CD4-positive, alpha-beta T cell treated with Interferon gamma for 1 hour (primary cell): ENCODE measurements around the gene LKAAEAR1.

Experiments used
- DNase-seq: peaks from one replicate; pipeline ENCODE4 v3.0.0-alpha.2; 2020

The LKAAEAR1 gene

DNA sequence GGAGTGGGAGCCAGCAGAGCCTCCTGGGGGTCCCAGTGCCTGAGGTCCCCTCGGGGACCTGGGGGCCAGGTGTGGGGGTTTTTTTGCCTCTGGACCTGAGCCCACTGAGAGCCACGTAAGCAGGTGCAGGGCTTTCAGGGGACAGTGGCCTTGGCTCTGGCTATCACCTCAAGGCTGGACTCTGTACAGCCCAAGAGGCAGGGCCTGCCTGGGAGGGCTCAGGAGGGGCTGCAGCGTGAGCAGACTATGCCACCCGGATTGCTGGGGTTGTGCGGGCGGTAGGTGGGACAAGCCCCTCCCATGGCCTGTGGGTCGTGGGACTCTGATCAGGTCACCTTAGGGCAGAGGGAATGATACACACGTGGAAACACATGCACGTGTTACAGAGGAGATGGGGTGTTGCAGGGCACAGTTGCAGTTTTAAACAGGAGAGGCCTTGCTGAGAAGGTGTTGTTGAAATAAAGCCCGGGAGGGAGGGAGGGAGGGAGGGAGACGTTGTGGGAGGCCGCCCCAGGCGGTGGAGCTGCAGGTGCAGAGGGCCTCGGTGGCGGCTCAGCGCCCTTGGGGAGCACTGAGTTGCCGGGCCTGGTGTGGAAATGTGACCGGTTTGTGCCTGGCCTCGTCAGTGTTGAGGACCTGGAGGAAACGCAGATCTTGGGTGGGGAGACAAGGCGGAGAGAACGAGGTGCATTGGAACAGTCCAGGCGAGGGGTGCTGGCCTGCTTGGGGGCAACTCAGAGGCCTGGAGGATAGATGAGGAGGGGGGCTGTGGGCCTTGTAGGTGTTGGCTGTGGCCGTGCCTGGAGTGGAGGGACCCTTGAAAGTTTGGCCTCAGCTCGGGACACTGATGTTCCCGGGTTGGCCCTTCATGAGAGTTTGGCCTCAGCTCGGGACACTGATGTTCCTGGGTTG is 18.9 kb downstream of the LKAAEAR1 start:
- no peak for DNase-seq

DNA sequence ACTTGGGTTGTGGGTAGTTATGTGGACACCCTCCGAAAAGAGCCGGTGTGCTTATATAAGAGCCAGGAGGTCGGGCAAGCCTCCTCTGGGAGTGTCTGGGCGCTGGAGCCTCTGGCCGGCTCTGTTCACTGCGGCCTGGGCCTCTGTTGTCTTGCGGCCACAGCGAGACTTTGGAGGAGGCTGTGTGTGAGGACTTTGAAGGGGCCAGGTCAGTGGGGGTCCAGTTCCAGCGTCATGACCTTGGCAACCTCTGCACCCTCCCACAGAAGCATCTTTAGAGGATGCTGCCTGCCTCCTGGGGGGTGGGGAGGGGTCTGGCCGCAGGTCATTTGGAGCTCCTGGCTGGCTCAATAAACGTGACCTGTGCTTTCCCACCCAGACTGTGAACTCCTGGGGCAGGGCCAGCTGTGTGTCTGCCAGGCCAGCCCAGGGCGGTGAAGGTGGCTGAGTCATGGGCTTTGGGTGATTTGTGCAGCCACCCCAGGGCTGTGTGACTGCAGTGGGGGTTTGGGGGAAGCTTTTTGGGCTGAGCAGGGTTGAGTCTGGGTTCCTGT is 20.0 kb downstream of the LKAAEAR1 start:
- DNase-seq: no peak

DNA sequence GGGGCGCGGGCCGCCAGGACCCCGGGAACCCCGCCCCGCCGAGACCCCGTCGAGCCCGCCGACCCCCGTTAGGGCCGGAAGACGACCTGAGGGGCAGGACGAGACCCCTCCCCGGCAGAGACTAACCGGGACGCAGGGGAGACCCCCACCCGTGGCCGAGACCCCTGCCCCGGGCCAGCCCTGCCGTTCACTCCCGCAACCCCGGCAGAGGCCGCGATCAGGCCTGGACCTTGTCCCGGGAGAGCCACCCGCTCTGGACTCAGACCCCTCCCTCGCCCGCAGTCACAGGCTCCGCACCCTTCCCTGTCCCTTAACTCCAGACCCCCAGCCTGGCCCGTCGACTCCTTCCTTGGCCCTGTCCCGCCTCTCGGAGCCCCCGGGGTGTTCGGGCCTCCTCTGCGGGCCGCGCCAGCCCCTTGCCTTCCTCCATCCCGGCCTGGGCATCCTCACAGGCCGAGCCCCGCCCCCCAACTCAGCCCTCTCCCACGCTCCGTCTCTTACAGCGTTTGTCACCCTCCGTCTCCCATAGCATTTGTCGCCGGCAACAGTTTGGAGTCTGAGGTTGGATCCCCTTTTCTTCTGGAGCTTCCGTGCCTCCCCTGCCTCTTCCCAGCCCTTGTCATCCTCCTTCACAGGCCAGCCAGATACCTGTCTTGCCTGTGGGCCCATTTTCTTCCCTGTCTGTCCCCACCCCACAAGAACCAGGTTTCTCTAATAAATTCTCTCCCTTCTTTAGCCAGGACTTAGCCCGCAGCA is 20.6 kb downstream of the LKAAEAR1 start:
- DNase-seq: no peak

DNA sequence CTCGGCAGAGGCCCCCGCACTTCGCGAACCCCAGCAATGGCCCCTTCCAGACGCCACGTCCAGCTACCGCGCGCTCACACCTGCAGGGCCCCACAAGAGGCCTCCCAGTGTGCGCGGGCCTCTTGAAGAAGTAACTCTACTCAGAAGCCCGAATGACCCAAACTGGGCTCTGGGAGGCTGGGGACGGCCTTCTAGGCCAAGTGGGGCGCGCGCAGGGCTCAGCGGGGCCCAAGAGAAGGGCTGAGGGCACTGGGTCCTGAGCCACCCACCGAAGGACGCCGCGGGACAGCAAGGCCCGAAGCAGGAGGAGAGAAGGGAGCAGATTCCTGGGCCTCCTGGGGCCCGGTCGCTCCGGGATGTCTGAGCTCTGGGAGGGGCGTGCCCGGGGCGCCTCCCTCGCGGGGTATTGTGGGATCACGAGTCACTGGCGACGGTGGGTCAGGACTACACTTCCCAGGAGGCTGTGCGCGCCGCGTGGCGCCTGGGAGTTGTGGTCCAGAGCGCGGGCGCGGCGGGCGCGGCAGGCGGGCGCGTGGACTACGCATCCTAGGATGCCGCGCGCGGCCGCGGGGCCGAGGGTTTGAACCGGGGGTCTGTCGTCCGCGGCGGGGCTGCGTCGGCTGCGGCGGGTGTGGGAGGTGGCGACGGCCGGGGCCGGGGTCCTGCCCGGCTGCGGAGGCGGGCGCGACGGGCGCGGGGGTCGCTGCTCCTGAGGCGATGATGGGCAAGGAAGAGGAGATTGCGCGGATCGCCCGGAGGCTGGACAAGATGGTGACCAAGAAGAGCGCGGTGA is 21.4 kb downstream of the LKAAEAR1 start, which contains the start of gene TCEA2:
Gene TCEA2, plus strand, starts transcription at position 603 of the 793 bp plus-strand sequence. Its CDS starts 115 bp downstream, at position 718.
- peak; percentile 91 for DNase-seq

DNA sequence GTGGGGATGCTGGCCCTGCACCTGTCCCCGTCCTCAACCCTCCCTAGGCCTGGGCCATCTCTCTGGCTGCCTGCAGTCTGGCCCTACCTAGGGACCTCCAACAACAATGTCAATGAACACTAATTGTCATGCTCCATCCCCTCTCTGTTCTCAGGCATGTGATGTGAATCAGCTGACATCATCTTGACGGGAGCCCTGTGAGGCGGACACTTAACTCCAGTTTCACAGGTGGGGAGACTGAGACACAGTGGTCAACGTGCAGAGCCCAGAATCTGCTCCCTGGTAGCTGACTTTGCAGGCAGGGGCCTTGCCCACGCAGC is 22.0 kb downstream of the LKAAEAR1 start:
- no peak for DNase-seq

DNA sequence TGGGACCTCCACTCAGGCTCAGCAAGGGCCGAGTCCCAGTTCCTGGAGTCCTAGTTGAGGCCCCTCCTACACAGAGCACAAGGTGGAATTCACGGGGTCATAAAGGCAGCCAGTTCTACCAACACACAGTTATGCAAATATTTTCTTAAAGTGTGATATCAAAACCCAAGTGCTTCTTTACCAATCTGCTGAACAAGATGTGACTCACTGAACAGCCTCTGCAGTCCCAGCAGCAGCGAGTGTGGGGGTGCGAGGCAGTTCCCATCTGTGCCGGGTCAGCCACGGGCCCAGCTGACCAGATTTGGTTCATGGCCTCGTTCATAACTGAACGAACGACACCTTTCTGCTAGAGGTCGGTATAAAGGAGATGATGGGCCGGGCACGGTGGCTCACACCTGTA is 25.7 kb downstream of the LKAAEAR1 start:
- DNase-seq: no peak

DNA sequence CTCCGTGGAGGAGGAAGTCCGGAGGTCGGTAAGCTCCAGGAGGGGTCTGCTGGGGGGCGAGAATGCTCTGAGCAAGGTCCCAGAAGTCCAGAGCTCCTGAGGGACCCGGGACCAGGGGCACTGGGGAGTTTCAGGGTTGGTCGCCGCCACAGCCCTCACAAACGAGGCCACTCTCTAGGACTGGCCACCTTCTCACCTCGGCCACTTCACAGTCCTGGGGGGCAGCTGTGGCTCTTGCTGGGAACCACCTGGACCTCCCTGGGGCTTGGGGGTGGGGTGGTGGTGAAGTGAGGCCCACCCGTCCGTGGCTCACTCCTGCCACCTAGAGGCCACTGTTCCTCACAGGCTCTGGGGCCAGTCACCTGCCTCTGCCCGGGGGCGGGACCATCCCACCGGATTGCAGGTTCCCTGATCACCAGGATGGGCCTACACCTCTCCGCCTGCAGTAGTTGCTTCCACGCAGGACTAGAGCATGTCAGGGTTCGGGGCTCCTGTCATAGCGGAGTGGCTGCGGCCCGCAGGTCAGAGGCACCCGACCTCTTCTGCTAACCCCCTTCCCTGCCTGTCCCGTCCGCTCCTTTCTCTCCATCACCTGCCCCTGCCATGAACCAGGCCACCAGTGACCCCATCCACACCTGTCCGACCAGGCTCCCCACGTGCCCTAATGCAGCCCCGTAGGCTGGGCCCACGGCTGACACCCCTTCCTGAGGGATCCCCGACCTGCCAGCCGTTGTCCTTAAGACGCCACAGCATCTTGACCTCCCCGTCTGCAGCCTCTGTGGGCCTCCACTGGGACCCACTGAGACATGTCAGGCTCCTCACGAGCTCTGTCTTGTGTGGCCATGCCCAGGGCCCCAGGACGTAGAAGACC is 26.3 kb downstream of the LKAAEAR1 start:
- DNase-seq: peak; percentile 71

DNA sequence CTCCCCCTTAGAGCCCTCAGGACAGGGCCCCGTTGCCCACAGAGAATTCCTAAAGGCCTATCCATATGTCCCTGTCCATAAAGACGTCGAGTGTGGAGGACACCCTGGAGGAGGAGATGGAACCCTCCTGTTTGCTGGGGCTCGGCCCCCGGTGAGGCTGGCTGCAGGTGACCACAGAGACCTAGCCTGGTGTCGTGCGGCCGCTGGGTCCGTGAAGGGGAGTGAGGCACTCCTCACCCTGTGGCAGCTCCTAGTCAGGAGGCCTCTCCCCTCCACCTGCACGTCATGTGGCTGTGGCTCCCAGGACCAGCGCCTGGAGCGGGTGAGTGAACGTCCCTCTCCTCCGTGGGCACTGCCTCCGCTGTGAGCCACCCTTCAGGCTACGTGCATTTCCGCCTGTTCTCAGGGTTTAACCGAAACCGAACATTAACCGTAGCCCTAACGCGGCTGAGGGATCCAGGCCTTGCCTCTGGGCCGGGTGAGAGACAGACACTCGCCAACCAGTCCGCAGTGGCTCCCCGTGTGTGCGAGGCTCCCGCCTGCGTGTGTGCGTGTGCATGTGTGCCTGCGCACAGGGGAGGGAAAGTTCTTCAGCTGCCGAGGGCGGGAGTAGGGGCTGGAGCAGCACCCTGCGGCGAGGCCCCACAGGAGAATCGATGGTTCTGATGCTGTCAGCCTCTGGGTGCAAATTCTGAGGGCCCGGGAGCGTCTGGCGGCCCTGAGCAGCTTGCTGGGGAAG is 27.1 kb downstream of the LKAAEAR1 start:
- no peak for DNase-seq

DNA sequence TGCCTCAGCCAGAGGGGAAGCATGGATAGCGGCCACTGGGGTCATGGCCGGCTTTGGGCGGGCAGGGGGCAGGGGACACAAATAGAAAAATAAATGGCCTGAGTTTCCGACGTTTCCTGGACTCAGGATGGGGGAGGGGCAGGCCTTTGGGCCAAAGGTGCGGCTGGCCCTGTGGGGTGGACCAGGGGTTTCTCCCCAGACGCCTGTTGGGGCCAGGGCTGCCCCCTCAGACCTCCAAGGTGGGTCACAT is 27.6 kb downstream of the LKAAEAR1 start:
- DNase-seq: no peak

DNA sequence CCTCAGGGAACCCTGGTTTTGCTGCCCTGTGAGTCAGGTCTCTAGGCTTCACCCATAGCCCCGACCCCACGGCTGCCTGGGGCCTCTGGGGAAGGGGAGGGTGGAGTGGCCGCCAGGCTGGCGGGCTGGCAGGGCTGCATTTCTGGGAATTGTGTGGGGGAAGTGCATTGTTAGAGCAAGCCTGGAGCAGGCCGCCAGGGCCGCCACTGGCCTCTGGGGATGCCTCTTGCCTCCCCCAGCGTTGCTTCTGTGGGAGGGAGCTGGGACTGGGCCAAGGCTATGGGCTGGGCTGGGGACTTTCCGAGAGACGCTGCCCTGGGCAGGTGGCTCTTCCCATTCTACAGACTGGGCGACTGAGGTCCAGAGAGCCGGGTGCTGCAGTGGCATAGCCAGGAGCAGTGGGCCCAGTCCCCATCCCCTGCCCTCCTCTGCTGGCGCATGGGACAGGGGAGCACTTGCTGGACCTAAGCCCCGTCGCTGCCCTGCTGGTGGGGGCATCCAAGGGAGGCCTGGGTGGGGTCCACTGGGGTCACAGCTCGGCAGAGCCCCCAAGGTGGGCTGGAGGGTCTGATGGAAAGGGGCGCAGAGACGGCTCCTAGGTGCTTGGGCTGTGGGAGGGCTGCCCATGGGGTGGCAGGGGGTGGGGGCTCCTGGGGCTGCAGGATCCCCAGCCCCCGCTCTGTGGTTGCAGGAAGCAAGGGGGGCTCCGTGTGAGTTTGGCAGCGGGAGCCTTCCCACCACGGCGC is 28.1 kb downstream of the LKAAEAR1 start:
- DNase-seq: no peak

DNA sequence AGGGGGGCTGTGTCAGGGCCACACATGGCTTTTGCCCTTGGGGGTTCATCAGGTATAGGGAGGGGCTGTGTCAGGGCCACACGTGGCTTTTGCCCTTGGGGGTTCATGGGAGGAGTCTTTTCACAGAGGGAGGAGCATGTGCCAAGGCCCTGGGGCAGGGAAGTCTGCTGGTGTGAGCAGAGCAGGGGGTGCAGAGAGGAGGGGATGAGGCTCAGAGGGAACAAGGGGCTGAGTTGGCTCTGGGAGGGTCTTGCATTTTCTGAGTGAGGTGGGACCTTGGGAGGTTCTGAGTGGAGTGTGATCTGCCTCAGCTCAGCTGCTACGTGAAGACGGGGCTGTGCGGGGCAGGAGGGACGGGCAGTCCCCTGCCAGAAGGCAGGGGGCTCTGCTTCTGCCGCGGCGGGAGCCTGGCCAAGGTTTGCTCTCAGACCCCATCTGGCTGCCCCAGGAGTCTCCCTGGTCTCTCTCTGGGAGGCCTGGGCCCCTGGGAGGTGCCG is 28.8 kb downstream of the LKAAEAR1 start:
- no peak for DNase-seq

DNA sequence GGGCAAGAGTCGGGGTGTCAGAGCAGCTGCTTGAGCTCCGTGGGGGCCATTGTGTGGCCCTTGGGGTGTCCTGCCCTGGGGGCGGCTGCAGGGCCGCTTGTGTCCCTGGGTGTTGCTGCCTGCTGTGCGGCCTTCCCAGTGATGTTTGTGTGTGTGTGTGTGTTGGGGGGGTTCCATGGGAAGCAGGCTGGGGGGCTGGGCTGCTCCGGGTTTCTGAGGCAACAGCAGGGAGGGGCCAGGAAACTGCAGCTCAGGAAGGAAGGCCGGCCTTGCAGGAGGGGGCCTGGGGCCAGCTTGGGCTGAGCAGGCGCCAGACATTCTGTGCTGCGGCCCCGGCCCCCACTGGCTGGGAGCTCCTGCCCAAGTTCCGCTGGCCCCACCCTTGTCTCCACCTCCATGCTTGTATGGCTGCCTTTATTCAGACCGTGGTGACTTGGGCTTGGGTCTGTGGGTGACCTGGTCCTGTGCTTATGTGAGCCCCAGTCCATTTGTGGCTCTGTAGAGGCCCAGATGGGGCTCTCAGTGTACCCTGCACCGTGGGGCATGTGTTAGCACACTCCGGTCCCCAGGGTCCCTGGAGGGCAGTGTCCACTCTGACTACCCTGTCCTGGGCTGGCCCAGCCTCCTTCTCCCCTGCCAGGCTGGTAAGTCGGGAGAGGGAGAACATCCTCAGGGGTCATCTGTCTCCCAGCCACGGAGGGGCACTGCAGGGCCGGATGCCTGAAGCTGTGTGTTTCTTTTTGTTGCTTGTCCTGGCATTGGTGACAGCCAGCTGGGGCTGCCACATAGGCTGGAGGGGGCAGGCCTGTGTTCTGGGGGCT is 30.1 kb downstream of the LKAAEAR1 start:
- no peak for DNase-seq

DNA sequence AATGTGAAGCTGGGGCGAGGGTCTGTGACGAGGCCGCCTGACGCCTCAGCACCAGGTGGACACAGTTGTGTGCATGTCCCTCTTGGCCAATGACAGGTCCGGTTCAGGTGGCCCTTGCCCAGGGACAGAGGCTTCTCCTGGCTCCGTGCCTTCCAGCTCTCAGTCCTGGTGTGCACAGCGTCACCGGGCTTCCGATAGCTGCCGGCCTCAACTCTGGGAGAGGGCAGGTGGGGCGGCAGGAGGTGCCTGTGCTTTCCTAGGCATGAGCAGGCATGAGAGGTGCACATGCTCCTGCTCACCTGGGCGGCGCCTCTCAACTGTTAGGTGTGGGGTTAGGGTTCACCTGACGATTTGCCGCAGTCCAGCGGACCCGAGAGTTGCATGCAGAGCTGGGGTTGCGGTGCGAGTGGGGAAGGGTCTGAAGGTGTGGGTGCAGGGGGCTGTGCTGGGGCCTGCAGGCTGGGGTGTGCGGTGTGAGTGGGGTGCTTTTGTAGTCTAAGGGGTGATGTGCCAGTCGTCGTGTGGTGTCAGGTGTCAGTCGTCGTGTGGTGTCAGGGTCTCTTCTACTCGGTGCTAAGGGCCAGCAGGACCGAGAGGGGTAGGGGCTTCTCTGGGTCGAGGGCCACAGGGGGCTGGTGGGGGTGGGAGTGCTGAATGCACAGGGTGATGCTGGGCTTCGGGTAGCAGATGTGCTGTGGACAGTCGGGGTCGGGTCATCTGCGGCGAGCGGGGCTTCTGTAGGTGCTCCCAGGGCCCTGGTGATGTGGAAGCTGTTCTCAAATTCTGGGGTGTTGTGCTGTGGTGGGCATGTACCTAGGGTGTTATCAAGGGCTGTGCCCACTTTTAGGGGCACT is 31.0 kb downstream of the LKAAEAR1 start:
- no peak for DNase-seq

DNA sequence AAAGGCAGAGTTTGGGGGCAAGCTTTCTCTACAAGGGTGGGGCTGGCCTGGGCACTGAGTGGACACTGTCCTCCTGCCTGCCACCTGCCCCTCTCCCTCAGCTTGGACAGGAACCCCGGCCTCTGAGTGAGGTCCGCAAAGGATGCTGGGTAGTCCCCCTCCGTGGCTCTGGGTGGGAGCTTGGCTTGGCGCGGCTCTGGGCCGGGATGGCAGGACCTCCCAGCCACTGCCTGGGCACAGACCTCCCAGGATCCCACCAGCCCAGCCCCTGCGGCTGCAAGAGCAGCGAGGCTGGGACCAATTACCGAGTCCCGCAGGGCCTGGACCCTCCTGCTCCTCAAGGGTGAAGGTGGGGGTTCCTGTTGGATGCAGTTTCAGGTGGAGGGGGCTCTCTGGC is 31.9 kb downstream of the LKAAEAR1 start:
- no peak for DNase-seq

DNA sequence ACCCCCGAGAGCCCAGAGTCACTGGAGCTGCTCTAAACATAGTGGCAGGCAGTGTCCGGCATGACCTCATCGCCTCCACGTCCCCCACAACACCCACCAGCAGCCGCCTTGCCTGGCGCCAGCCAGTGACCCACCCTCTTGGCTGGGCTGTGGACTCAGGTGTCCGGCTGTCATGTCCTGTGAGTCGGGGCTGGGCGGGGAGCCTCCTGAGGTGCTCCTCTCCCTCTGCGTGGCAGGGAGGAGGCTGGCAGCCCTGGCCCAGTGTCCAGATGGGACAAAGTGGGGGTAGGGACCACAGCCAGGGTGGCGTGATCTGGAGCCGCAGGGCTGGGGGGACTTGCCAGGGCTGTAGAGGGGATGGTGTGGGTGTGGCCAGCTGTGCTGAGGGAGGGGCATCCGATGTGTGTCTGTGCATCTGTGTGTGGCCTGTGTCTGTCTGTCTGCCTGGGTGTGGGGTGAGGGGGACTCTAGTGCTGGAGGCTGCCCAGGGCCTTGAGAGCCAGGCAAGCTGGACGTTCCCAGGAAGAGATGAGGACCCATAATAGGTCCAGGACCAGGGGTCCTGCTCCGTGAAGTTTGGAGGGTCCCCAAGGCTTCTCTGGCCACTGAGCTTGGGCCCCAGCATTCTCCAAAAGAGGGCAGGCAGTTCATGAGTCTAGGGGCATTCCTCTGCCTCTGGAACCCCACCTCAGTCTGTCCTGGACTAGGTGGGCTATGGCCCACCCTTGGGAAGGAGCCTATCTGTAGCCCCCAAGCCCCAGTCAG is 32.5 kb downstream of the LKAAEAR1 start:
- DNase-seq: no peak

DNA sequence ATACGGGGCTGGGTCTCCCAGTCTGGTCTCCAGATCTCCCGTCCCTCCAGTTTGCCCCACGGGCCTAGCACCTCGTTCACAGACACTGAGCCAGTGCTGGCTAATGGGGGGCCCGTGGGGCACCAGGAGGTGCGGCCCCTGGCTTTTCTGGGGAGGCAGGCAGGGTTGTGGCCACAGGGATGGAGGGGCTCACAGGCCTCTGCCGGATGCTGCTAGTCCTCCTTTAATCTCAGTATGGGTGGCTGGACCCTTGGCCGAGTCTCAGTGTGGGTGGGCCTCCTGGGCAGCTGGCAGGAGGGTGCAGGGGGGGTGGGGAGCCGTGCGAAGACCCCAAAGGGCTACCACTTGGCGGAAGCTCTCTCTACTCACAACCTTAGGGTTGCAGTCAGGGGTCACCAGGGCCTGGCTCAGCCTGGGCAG is 33.2 kb downstream of the LKAAEAR1 start:
- DNase-seq: no peak

DNA sequence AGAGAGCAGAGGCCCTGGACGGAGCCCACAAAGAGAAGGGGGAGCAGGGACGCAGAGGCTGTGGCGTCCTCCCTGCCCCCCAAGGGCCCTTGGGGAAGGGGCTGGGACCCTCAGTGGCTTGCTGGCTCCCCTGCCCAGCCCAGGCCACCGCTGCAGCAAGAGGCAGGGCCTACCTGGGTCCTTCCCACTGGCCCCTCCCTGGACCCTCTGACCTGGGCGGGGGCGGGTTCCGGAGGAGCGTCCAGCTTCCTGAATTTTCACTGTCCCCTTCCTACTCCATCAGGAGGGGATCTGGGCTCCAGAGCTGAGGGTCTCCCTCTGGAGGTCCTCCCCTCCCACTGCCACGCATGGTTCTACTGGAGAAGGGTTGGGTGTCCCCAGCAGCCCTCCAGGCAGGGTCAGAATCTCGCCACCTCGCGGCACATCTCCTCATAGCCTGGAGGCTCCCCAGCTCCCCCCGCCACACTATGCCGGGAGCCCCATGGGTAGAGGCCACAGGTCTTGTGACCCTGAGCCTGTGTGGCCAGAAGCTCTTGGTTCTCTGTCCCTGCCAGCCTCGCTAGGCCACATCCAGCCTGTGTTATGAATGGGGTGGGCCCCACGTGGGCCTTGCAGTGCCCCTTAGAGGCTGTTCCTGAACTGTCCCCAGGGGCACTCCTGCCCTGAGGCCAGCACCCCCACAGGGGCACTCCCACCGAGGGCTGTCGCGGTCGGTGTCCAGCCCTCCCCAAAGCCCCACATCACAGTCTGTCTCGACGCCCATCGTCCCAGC is 33.8 kb downstream of the LKAAEAR1 start:
- DNase-seq: no peak
